CD4-positive, alpha-beta T cell treated with Interleukin-17A for 4 hours (primary cell): ENCODE results near the gene PDP2.
A peak's percentile ranks its signal among the peaks of the same experiment; 100 is the strongest.
"Not testable (repeated sequence)": the region's sequence is repeated elsewhere in the genome, so short reads cannot be mapped to it uniquely, and the experiment has no call there.

Experiments
- DNase-seq: peaks from one replicate; pipeline ENCODE4 v3.0.0-alpha.2; 2020; ENCODE audit warnings: mixed read lengths

Gene PDP2

DNA sequence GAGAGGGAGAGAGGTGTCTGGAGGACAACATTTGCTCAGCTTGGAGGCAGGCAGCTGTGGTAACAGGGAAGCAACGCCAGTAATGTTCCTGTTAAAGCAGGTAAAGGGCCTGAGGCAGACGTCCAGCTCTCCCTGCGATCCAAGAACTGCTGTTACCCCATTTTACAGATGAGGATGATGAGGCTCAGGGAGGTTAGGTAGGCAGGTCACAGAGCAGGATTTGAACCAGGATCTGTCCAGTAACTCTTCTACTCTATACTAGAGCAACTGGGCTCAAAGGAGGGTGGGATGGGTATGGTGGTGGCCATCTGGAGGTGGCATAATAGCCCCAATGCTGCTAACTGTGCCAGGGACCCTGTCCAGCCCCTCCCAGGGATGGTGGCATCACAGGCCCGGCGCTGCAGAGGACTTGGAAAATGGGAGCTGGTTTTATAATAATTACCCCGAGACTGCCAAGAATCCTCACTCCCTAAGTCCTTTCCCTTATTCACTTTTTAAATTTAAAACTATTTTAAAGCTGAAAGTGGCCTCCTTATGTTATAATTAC lies 24.1 kb upstream of the PDP2 start:
- DNase-seq, result no peak

DNA sequence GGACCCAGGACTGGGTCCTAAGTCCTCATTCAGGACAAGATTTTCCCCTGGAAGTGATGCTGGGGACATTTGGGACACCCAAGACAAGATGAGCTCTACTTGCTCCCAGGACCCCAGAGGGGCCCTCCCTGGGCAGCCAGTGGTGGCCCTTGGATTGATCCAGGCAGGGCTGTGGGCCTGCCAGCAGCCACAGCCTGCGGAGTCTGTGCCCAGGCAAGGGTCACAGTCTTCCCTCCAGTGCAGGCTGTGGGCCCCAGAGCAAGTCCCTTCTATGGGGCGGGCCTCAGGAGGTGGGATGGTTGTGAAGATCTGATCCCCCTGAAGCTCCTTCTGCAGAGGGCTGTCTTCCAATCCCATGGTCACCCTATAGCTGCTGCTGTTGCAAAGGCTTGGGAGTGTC lies 23.5 kb upstream of the PDP2 start:
- DNase-seq, result no peak

DNA sequence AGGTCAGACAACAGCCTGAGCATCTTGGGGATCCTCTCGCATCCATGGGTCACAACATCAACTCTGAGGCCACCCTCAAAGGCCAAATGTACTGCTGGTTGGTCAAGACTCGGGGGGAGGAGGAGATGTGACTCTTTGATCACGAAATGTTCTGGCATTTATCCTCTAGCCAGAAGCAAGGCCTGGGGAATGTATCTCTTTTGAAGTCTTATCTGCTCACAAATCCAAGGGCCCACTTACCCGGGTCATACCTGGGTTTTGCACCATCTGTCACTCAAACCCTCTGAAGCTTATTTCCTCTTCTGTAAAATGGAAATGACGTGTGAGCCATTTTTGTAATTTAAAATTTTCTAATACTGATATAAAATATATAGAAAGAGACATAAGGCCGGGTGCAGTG lies 22.9 kb upstream of the PDP2 start:
- DNase-seq, result no peak

DNA sequence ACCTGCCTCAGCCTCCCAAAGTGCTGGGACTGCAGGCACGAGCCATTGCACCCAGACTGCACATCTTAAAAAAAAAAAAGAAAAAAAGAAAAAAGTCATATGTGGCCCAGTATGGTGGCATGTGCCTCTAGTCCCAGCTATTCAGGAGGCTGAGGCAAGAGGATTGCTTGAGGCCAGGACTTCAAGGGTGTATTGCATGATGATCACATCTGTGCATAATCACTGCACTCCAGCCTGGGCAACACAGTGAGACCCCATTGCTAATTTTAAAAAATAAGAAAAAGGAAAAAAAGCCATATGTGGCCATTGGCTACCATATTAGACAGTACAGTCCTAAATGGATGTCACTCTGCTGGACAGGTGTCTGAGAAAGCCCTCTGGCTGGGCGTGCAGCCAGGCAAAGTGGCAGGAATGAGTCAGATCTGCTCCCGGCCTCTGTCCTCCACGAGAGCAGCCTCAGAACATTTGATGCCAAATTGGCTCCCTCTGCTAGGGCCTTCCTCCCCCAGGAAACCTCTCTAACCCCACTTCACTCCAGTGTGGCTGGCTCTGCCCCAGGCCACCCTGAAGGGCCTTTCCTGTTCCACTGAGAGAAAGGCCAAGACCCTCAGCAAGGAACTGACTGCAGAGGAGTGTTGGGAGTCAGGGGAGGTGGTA lies 21.4 kb upstream of the PDP2 start:
- no peak for DNase-seq

DNA sequence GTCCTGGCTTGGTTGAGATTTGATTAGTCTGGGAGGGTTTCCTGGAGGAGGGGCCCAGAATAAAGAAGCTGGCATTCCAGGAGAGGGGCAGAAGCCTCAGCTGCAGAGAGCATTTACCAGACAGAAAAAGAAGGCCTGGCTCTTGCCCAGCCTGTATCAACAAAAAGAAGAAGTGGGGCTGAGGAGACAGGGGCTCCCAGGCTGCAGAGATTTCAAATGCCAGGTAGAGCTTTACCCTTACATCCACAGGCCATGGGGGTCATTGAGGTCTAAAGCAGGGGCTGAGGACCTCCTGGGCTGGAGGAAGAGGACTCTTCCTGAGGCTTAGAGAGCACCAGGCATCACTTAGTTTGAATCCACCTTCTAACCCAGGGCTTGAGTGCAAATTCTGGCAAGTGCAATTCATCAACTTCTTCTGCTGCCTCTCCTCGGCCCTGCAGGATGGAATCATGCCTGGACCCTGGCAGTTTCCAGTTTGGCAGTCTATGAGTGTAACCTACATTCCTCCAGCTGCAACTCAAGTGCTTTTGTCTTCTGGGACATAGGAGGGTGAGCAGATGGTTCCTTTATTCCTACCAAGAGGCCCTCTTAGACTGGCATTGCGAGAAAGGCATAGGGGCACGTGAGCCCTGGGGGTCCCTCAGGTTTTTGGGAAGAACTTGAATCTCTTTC lies 20.8 kb upstream of the PDP2 start:
- DNase-seq, result no peak

DNA sequence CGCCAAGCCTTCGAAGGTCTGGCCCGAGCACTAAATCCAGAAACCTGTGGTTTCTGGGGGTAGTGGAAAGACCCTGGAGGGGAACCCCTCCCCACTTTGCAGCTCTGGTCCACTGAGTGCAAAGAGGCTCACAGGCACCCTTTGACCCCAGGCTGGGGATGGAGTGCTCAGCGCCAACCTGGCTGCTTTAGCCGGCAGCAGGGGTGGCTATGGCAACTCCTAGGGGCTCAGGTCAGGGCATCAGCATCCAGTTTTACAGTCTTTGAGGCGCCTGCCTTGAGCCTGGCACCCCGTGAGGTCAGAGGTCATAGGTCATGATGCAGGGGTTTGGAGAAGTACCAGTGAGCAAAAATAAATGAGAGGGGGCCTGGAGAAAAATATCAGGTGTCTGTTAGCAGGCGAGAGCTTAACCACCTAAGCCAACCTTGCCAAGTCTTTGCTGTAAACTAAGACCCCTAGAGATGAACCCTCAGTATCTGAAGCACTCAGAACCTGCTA lies 18.2 kb upstream of the PDP2 start:
- DNase-seq, result no peak

DNA sequence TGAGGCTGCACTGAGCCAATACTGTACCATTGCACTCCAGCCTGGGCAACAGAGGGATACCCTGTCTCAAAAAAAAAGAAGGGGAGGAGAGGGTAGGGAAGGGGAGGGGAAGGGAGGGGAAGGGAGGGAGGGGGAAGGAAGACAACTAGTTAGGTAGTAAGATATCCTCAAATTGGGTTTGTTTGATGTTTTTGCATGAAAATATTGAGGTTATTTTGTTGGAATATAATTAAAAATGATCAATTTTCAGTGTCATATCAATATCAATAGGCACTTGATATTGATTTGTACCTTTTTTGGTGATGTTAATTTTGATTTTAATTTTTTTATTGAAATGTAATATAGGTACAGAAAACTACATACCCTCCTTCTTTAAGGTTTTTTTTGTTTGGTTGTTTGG lies 16.6 kb upstream of the PDP2 start:
- DNase-seq, result no peak

DNA sequence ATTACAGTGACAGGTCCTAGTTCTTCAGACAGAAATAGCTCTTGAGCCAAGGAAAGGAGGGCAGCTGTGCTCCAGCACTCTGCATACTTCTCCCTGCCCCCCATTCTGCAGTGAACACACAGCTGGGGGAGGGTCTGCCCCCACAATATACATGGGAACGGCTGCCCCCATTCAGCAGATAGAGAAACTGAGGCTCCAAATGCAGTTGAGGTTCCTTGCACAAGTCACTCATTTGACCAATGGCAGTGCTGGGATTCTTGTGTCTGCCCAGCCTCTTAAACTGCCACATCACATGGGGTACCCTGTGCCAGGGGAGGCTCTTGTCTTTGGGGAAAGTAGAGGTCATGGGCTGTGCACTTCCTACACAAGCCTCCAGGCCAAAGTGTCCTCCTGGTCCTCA lies 10.9 kb upstream of the PDP2 start:
- no peak for DNase-seq

DNA sequence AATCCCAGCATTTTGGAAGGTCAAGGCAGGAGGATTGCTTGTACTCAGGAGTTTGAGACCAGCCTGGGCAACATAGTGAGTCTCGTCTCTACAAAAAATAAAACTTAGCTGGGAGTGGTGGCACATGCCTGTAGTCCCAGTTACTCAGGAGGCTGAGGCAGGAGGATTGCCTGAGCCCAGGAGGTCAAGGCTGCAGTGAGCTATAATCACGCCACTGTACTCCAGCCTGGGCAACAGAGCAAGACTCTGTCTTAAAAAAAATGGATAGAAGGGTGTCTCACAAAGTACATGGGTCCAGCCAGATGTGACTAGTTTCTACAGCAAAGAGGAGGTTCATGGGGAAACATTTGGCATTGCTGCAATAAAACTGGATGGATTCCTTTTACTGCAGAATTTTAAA lies 9.0 kb upstream of the PDP2 start:
- not testable (repeated sequence) for DNase-seq

DNA sequence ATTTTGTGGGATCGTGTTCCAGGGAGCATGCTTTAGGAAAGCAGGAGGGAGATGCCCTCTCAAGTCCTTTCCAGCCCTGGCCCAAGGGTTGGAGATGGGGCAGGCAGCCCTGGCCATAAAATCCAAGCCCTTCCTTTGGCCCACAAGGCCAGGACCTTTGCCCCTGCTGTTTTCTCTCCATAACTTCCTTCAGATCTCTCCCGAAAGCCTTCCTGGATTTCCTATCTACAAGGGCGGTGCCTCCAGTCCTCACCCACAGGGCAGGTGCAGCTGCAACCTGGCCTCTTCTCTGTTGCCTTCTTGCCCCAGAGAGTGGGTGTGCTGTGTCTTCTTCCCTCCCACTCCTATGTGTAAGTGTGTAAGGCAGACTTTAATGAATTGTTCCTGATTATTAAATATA lies 8.5 kb upstream of the PDP2 start:
- no peak for DNase-seq

DNA sequence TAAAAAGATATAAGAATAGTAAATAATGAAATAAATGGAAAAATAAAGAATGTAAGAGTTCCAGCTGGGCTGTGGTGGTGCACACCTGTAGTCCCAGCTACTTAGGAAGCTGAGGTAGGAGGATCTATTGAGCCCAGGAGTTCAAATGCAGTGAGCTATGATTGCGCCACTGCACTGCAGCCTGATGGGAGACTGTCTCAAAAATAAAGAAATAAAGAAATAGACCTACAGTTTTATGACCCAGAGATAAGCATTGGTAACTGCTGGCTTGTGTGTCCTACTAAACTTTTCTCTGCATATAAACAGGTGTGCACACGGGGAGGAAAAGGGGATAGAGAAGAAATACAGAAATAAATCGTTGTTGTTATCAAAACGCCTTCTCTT lies 7.8 kb upstream of the PDP2 start:
- DNase-seq, result no peak

DNA sequence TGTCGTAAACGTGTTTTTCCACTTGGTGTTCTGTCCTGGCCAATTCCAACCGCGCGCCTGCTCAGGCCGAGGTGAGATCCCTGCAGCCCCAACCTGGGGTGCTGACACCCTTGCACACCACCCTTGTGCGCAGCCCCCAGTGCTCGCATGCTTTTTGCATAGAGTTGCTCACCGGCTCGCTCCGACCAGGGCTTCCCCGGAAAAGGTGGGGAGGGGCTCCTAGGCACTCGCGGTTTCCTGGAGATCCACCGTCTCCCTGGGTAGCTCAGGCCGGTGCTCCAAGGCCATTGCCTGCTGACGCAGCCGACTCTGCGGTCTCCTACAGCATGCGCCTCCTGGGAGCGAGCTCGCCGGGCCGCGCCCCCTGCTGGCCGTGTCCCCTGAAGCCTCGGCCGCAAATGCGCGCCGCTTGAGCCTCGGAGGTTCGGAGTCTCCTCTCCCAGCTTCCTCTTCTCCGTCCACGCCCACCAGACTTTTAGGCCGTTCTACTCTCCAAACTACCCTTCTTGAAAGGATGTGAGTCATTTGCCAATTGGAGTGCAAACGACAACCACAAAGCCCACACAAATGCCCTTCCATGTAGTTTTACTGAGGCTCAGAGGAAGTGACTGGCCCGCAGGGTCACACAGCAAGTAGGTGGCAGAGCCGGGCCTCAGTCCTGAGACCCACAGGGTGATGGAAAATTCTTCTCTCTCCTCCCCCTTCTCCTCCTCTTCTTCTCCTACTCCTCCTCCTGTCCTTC lies 7.2 kb upstream of the PDP2 start:
- peak; percentile 94 for DNase-seq

DNA sequence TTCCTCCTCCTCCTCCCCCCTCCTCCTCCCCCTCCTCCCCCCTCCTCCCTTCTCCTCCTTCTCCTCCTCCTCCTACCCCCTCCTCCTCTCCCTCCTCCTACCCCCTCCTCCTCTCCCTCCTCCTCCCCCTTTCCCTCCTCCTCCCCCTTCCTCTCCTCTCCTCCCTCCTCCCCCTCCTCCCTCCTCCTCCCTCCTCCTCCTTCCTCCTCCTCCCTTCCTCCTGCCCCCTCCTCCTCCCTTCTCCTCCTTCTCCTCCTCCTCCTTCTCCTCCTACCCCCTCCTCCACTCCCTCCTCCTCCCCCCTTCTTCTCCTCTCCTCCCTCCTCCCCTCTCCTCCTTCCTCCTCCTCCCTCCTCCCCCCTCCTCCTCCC lies 6.6 kb upstream of the PDP2 start:
- no peak for DNase-seq

DNA sequence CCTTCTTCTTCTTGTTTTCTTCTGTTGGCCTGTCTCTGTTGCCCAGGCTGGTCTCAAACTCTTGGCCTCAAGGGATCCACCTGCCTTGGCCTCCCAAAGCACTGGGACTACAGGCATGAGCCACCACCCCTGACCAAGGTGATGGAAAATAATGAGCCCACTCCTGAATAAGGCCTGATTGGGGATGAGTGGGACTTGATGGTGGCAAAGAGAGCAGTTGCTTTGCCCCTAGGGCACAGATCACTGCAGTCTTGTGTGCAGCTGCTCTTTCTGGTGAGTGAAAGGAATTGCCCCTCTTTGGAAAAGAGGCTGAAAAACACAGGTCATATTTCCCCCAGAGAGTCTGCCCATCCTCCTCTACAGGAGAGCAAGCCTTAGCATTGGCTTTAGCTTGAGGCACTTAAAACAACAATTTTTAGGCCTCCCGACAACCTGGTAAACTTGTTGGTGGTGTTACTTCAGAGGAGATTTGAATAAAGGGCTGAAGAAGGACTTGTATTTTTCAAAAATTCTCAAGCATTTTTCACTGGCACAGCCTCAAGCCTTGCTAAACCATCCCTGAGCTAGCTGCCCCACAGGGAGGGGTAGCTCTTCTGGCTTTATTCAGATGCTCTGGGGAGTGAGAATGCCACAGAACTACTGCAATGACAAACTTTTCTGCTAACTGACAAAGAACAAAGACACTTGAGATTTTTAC lies 6.1 kb upstream of the PDP2 start:
- no peak for DNase-seq

DNA sequence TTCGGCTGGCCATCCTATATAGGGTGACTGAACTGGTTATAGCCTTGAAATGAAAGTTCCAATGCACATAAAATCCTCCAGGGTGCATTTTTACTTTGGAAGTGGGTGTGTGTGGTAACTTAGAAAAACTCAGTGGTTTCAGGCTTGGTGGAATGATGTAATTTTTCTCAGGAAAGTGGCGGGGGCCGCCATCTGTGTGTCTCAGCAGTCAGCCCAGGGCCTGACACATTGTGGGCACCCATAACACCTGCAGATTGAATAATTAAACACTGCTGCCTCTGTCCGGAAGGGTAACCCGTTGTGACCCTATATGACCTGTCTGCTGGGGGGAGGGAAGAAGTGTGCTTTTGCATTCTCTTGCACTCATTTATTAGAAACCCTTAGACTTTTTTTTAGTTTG lies 2.2 kb upstream of the PDP2 start:
- DNase-seq, result no peak

DNA sequence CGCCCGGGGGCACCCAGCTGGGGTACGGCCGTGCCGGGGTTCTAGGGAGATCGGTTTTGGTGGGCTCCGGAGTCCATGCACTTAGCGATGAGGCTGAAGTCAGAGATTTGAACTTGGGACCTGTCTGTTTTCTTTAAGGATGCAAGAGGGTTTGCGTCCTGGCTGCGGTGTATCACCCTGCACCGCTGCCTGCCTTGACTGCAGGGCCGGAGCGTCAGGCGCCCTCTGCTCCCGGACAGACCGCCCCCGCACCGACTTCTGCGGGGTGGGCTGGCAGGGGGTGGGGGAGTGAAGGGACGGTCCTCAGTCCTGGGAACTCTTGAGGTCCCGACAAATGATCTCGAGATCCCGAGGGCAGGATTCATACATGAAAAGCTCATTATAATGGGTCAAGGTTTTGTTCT lies 701 bp downstream of the PDP2 start:
- DNase-seq, result no peak

DNA sequence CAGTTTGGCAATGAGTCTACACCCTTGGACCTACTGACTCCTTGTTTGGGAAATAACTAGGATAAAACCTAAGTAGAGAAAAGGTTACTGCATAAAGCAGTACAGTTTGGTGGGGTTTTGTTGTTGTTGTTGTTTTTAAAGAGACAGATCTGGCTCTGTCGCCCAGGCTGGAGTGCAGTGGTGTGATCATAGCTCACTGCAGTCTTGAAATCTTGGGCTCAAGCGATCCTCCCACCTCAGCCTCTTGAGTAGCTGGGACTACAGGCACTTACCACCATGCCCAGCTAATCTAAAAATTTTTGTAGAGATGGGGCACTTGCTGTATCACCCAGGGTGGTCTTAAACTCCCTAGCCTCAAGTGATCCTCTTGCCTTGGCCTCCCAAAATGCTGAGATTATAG lies 1.2 kb downstream of the PDP2 start:
- DNase-seq, result no peak

DNA sequence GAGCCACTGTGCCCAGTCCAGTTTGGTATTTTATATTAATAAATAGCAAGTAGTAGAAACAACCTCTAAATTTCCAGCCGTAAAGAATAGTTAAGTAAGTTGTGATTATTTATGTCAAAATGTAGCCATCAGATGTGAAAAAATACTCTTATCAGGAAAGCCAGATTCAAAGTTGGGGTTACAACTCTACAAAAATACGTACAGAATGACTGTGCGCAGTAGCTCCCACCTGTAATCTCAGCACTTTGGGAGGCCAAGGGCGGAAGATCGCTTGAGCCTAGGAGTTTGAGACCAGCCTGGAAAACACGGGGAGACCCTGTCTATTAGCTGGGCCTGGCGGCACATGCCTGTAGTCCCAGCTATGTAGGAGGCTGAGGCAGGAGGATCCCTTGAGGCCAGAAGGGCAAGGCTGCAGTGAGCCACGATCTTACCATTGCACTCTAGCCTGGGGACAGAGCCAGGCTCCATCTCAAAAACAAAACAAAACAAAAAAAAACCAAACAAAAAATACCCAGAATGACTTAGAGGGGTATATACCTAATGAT lies 1.7 kb downstream of the PDP2 start:
- no peak for DNase-seq

DNA sequence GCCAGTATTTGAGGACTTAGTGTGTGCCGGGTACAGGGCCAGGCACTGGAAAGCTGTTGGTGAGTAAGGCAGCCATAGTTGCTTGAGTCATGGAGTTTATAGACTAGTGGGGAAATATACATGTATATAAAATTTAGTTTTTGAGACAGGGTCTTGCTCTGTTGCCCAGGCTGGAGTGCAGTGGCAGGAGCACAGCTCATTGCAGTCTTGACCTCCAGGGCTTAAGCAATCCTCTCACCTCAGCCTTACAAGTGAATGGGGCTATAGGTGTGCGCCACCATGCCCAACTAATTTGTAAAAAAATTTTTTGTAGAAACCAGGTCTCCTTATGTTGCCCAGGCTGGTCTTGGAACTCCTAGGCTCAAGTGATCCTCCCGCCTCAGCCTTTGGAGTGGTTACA lies 2.4 kb downstream of the PDP2 start:
- no peak for DNase-seq

DNA sequence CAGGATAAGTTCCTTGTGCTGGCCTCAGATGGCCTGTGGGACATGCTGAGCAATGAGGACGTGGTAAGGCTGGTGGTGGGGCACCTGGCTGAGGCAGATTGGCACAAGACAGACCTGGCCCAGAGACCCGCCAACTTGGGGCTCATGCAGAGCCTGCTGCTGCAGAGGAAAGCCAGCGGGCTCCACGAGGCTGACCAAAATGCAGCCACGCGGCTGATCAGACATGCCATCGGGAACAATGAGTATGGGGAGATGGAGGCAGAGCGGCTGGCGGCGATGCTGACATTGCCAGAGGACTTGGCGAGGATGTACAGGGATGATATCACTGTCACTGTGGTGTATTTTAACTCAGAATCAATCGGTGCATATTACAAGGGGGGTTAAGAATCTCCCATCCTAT lies 5.2 kb downstream of the PDP2 start:
- no peak for DNase-seq

DNA sequence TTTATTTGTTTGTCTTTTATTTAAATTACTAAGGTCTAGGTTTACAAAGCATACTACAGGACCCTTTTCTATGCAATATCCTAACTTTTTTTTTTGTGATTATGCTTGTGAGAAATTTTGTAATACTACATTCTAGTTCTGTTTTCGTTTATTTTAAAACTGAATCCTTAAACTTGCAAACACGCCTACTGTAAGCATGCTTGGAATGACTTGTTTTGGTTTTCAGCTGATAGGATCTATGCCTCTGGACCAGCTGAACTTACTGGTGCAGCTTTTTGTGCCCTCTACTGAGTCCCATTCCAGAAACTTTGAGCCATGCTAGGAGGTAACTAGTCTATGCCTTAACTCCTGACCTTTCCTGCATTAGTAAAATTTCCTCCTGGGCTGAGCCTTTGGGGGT lies 6.0 kb downstream of the PDP2 start:
- no peak for DNase-seq

DNA sequence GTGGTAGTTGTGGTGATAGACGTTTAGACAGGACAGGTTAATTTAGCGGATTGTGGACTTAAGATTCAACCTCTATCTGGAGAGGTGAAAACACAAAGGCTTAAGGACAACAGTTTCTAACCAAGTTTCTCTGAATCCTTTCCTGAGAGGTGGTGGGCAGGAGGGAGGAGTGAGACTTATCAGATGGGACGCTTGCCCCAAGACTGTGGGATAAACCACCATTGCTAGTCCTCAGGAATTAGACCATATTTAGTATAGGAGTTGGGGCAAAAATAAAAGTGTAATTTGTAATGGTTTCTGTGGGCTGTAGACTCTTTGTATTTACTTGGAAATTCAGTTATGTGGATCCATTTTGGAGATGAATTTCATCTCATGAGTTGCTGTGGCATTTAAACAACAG lies 6.6 kb downstream of the PDP2 start:
- no peak for DNase-seq
